ENCODE data around the gene PTGS1.

PTGS1 gene

DNA sequence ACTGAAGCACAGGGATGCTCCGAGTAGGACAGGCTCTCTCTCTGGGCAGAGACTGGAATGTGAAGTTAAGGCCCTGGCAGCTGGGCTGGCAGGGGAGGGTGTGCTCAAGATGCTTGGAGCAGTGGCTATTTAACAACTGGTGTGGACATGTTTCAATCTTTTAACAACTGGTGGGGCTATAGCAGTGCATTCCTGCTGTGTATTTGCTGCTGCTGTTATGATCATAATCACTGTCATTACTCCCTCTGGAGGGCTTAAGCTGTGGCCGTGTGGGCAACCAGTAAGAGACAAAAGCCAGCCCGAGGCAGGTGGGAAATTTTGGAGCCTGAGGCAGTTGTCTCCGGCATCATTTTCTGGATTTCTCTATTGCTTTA, 33.3 kb upstream of the PTGS1 start:
- H3K9me3 ChIP-seq (ENCODE audit: control insufficient read depth, insufficient read depth, low read length): no peaks in the 10 kb centered on the region
- peaks cover 32% of the 10 kb centered on the region for H3K4me1 ChIP-seq (ENCODE audit: insufficient read depth, low read length)
- H3K36me3 ChIP-seq (ENCODE audit: insufficient read depth, low read length): no peaks in the 10 kb centered on the region
- H3K9ac ChIP-seq (ENCODE audit: low read depth, low read length): no peak overlapping the region

DNA sequence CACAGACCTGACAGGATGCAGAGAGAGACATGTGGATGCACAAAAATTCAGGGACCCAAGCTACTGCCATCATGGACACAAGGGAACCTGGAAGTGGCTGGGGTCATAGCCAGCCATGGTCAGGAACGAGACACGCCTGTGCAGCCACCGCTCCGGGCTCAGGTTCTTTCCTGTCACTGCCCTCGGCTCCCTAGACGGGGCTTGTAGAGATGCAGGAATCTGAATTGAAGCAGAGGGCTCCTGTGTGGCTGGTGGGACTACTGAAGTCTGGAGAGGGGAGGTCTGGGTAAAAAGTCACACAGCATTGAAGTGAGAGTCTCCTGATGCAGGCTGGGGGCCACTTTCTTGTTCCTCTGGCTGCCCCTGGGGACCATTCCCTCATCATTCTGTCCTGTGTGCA, 32.3 kb upstream of the PTGS1 start:
- no peaks in the 10 kb centered on the region for H3K9me3 ChIP-seq (ENCODE audit: control insufficient read depth, insufficient read depth, low read length)
- peaks cover 24% of the 10 kb centered on the region for H3K4me1 ChIP-seq (ENCODE audit: insufficient read depth, low read length)
- no peaks in the 10 kb centered on the region for H3K36me3 ChIP-seq (ENCODE audit: insufficient read depth, low read length)
- H3K9ac ChIP-seq (ENCODE audit: low read depth, low read length): no peak overlapping the region

GRCh38 chr9:122338994-122339393, 31.8 kb upstream of the PTGS1 start:
- Histone ChIP-seq H3K36me3 (ENCODE audit: insufficient read depth, low read length) (no peaks in the 10 kb centered on the region), H3K9ac (ENCODE audit: low read depth, low read length) (no peak overlapping the region), H3K4me1 (ENCODE audit: insufficient read depth, low read length) (peaks cover 24% of the 10 kb centered on the region), H3K9me3 (ENCODE audit: control insufficient read depth, insufficient read depth, low read length) (no peaks in the 10 kb centered on the region)

DNA sequence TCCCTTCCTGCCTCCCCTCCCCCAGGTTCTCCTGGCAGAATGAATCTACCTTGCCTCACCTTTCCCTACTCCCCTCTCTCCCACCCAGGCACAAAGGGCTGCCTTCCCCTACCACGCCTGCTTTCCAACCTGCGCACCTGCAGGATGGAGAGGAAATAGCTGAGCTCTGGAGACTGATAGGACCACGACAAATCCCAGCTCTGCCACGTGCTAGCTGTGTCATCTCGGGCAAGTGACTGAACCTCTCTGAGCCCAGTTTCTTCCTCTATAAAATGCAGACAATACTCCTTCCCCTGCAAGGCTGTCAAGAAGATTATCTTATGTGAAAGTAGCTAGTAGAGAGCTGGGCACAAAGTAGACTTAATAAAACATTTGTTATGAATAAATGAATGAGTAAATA, 31.2 kb upstream of the PTGS1 start:
- Histone ChIP-seq H3K36me3 (ENCODE audit: insufficient read depth, low read length) (no peaks in the 10 kb centered on the region), H3K9me3 (ENCODE audit: control insufficient read depth, insufficient read depth, low read length) (no peaks in the 10 kb centered on the region), H3K4me1 (ENCODE audit: insufficient read depth, low read length) (peaks cover 24% of the 10 kb centered on the region), H3K9ac (ENCODE audit: low read depth, low read length) (no peak overlapping the region)

- peaks cover 24% of the 10 kb centered on the region for H3K4me1 ChIP-seq (ENCODE audit: insufficient read depth, low read length)
- H3K9ac ChIP-seq (ENCODE audit: low read depth, low read length): no peak overlapping the region
- H3K9me3 ChIP-seq (ENCODE audit: control insufficient read depth, insufficient read depth, low read length): no peaks in the 10 kb centered on the region
- no peaks in the 10 kb centered on the region for H3K36me3 ChIP-seq (ENCODE audit: insufficient read depth, low read length)
Observed at GRCh38 chr9:122340161-122340560, 30.7 kb upstream of the PTGS1 start.

GRCh38 chr9:122342323-122343050, 28.3 kb upstream of the PTGS1 start:
- no peaks in the 10 kb centered on the region for H3K36me3 ChIP-seq (ENCODE audit: insufficient read depth, low read length)
- H3K9me3 ChIP-seq (ENCODE audit: control insufficient read depth, insufficient read depth, low read length): no peaks in the 10 kb centered on the region
- H3K4me1 ChIP-seq (ENCODE audit: insufficient read depth, low read length): peaks cover 16% of the 10 kb centered on the region
- H3K9ac ChIP-seq (ENCODE audit: low read depth, low read length): no peak overlapping the region

- H3K9me3 ChIP-seq (ENCODE audit: control insufficient read depth, insufficient read depth, low read length): no peaks in the 10 kb centered on the region
- peak overlapping the region; percentile 52 for H3K9ac ChIP-seq (ENCODE audit: low read depth, low read length)
Observed at GRCh38 chr9:122346478-122347347, 24.1 kb upstream of the PTGS1 start.

DNA sequence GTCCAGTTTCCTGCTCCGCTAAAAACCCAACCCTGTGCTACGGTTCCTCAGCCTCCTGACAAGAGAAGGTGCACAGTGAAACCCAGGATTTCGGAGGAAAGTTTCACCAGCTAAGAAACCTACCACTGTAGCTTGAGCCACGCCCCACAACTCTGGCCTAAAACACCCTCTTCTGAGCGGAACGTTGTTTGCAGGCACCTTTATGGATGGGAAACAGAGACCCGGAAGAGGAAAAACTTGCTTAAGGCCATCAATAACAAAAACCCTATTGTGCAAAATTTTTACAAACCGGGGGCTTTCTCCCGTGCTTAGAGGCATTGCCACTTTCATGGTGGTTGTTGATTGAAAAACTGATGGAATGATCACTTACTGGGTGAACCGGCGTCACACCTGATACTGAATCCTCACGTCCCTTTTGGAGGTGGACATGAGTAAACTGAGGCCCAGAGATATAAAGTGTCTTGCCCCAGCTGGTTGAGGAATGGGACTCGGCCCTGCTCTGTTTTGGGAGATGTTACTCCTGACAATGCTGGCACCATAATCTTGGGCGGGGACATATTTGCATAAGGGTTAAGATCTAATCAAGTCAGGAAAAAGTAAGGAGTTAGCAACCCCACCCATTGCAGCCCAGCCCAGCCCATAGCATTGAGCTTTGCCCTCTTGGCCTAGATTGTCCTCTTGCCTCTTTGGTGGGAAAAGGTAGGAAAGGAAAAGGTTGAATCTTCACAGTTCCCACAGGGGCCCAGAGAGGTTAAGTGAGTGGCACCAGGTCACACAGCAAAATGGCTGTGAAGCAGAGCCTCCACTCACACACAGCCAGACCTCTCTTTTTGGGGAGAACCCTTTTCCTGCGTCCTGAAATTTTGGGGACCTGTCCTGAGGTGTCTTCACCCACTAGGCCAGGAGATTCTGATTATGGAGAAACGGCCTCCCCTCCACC, 23.2 kb upstream of the PTGS1 start:
- Histone ChIP-seq H3K4me1 (ENCODE audit: insufficient read depth, low read length) (peaks cover 12% of the 10 kb centered on the region; the same call in 1 of the 2 replicates), H3K9ac (ENCODE audit: low read depth, low read length) (peak overlapping the region; percentile 52), H3K9me3 (ENCODE audit: control insufficient read depth, insufficient read depth, low read length) (no peaks in the 10 kb centered on the region), H3K36me3 (ENCODE audit: insufficient read depth, low read length) (no peaks in the 10 kb centered on the region)

More at GRCh38 chr9:122346478-122347347, 24.1 kb upstream of the PTGS1 start:
- peaks cover 21% of the 10 kb centered on the region for H3K4me1 ChIP-seq (ENCODE audit: insufficient read depth, low read length)
- H3K36me3 ChIP-seq (ENCODE audit: insufficient read depth, low read length): no peaks in the 10 kb centered on the region

DNA sequence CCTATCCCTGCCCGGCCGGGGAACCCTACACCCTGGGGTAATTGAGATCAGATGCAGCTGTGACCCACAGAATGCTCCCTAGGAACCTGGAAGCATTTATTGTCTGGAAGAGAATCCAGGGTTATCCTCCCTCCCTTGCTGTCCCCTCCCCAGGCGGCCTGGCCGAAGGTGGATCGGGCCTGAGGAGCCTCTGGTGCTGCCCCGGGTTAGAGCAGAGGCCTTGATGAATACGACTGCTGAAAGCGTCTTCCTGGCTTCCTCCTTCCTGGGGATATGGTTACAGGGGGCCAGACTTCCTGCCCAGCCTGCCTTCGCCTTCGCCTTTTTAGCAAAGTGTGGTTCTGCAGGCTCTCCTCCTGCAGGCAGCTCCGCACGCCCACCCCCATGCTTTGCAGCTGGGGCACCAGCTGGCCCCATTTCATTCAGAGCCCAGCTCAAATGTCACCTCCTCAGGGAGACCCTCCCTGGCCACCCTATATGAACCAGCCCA, 22.5 kb upstream of the PTGS1 start:
- H3K9ac ChIP-seq (ENCODE audit: low read depth, low read length): no peak overlapping the region
- H3K4me1 ChIP-seq (ENCODE audit: insufficient read depth, low read length): peaks cover 10% of the 10 kb centered on the region; the same call in 1 of the 2 replicates
- H3K36me3 ChIP-seq (ENCODE audit: insufficient read depth, low read length): no peaks in the 10 kb centered on the region
- H3K9me3 ChIP-seq (ENCODE audit: control insufficient read depth, insufficient read depth, low read length): no peaks in the 10 kb centered on the region

DNA sequence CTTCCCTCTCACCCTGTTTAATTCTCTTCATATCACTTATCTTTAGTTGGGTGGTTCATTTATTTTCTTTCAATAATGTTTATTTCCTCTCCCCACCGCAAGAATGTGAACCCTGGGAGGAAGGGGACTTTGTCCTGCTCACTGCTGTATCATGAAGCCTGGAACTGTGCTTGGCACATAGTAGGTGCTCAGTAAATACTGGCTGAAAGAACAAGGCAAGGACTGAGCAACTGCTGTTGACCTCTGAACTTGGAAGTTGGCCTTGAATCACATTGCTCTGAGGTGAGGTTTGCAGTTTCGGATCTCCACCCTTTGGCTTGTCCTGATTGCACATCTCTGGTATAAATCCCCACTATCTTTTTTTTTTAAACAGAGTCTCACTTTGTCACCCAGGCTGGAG, 22.0 kb upstream of the PTGS1 start:
- no peak overlapping the region for H3K9ac ChIP-seq (ENCODE audit: low read depth, low read length)
- no peaks in the 10 kb centered on the region for H3K9me3 ChIP-seq (ENCODE audit: control insufficient read depth, insufficient read depth, low read length)
- no peaks in the 10 kb centered on the region for H3K36me3 ChIP-seq (ENCODE audit: insufficient read depth, low read length)
- H3K4me1 ChIP-seq (ENCODE audit: insufficient read depth, low read length): peaks cover 10% of the 10 kb centered on the region; the same call in 1 of the 2 replicates

- H3K36me3 ChIP-seq (ENCODE audit: insufficient read depth, low read length): no peaks in the 10 kb centered on the region
- no peaks in the 10 kb centered on the region for H3K9me3 ChIP-seq (ENCODE audit: control insufficient read depth, insufficient read depth, low read length)
- no peak overlapping the region for H3K9ac ChIP-seq (ENCODE audit: low read depth, low read length)
- H3K4me1 ChIP-seq (ENCODE audit: insufficient read depth, low read length): peaks cover 10% of the 10 kb centered on the region; the same call in 1 of the 2 replicates
Observed at GRCh38 chr9:122349201-122349600, 21.6 kb upstream of the PTGS1 start.

GRCh38 chr9:122350577-122351355, 20.1 kb upstream of the PTGS1 start:
- peaks cover 10% of the 10 kb centered on the region; the same call in 1 of the 2 replicates for H3K4me1 ChIP-seq (ENCODE audit: insufficient read depth, low read length)
- no peak overlapping the region for H3K9ac ChIP-seq (ENCODE audit: low read depth, low read length)
- H3K36me3 ChIP-seq (ENCODE audit: insufficient read depth, low read length): no peaks in the 10 kb centered on the region

DNA sequence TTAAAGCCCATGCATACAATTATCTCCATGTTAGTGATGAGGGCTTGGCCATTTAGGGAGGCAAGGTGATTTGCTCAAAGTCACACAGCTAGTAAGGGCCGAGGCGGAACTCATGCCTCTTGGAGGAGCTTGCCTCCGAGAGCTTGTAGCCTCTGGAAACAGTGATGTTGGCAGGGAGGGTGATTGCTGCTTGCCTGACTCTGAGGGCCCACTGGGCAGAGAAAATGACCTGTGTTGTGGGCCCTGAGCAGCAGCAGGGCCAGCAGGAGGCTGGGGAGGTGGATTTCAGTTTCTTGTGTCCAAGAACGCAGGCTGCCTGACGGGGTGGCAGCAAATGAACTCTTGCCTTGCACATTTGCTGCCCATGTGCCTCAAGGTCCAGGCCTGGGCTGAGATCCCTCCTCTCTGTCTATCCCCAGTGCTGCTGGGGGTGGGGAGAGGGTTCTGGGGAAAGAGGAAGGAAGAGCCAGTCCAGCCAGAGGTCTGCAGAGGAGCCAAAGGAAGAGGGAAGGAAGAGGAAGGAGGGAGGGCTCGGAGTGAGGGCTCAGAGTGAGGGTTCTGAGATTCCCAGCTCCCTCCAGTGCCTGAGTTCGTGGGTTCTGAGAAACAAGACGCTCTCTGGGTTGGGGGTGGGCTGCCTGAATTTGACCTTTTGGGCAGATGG, 16.2 kb upstream of the PTGS1 start:
- Histone ChIP-seq H3K4me1 (ENCODE audit: insufficient read depth, low read length) (no peaks in the 10 kb centered on the region), H3K9me3 (ENCODE audit: control insufficient read depth, insufficient read depth, low read length) (no peaks in the 10 kb centered on the region), H3K36me3 (ENCODE audit: insufficient read depth, low read length) (no peaks in the 10 kb centered on the region), H3K9ac (ENCODE audit: low read depth, low read length) (no peak overlapping the region)

More at GRCh38 chr9:122350577-122351355, 20.1 kb upstream of the PTGS1 start:
- no peaks in the 10 kb centered on the region for H3K9me3 ChIP-seq (ENCODE audit: control insufficient read depth, insufficient read depth, low read length)

Data from ES-I3 (cell line).